Epithelial cell of esophagus (primary cell): ENCODE results near the gene BRMS1L.
"Not testable (repeated sequence)": the region's sequence is repeated elsewhere in the genome, so short reads cannot be mapped to it uniquely, and the experiment has no call there.

Source experiments
- DNase-seq: peaks from one replicate; pipeline ENCODE4 v3.0.0; 2010; ENCODE audit warnings: low read depth
- H3K4me3 ChIP-seq: 2 replicates; pipeline ENCODE4 v1.5.1; 2011; ENCODE audit warnings: mild to moderate bottlenecking, low read length, control low read depth
- TF ChIP-seq, protein P1 (sequence below): IDR thresholded peaks from 2 replicates; pipeline ENCODE4 v1.5.1; 2011; ENCODE audit warnings: low read depth, mild to moderate bottlenecking, low read length, control low read depth, inconsistent platforms; ENCODE audit not compliant: insufficient read depth; ENCODE audit errors: missing control alignments

BRMS1L gene

DNA sequence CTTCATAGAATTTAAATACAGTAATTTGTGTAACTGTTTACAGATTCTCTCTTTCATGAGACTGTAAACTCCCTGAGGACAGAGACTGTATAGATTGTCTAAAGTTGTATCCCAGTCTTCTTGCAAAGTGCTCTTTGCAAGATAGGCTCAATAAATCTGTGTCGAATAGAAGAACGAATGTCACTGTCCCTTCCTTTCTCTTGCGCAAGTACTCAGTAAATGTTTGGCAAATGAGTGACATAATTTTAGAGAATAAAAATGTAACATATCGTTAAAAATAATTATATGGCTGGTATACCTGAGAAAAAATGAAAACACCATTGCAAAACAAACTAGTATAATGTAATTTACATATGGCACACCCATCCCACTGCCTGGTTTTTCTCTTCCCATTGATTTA, 15.2 kb upstream of the BRMS1L start:
- no peak for DNase-seq
- TF ChIP-seq, protein P1, sequence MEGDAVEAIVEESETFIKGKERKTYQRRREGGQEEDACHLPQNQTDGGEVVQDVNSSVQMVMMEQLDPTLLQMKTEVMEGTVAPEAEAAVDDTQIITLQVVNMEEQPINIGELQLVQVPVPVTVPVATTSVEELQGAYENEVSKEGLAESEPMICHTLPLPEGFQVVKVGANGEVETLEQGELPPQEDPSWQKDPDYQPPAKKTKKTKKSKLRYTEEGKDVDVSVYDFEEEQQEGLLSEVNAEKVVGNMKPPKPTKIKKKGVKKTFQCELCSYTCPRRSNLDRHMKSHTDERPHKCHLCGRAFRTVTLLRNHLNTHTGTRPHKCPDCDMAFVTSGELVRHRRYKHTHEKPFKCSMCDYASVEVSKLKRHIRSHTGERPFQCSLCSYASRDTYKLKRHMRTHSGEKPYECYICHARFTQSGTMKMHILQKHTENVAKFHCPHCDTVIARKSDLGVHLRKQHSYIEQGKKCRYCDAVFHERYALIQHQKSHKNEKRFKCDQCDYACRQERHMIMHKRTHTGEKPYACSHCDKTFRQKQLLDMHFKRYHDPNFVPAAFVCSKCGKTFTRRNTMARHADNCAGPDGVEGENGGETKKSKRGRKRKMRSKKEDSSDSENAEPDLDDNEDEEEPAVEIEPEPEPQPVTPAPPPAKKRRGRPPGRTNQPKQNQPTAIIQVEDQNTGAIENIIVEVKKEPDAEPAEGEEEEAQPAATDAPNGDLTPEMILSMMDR: no peak
- H3K4me3 ChIP-seq: no peak overlapping the region

DNA sequence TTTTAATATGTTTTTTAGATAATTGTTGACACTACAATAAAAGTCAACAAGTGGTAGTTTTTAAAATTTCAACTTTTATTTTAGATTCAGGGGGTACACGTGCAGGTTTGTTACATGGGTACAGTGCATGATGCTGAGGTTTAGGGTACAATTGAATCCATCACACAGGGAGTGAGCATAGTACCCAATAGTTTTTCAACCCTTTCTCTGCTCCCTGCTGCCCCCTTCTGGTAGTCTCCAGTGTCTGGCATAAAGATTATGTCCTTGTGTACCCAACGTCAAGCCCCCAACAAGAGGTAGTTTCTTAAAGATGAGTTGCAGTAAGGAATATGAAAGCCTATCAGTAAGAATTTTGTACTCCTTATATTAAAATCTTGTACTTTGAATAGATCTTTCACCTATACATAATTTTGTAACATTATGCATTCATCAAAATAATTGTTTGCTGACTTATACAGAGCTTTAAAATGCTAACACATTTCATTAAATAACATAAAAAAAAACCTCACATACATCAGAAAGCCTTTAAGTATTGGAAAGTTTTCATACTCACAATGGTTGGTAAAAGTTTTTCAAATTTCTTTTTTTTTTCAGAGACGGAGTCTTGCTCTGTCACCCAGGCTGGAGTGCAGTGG, 11.7 kb upstream of the BRMS1L start:
- TF ChIP-seq, protein P1: peak; percentile 85
- H3K4me3 ChIP-seq: no peak overlapping the region
- DNase-seq: peak; percentile 66

DNA sequence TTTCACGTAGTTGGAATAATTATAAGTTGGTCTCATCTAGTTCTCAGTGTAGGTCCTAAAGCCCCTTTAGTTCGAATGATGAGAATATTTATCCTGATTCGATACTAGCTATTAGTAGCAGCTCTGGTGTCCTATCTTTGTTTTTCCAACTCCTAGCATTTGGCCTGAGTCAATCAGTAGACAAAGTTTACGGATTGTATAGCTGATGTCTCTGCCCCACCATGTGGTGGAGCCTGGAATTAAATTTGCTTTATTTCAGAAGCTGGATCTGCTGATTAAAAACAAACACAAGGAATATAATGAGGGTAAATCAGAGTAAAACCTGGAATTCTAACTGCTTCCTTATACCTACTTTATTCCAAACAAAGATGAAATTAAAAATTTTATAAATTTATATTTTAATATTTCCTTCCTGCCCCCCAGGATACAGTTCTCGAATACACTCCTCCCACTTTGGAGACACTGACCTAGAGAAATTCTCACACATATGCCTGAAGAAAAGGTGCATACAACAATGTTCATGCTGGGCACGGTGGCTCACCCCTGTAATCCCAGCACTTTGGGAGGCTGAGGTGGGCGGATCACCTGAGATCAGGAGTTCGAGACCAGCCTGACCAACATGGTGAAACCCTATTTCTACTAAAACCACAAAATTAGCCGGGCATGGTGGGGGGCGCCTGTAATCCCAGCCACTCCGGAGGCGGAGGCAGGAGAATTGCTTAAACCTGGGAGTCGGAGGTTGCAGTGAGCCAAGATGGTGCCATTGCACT, 7.6 kb upstream of the BRMS1L start:
- TF ChIP-seq, protein P1: peak; percentile 63
- DNase-seq: peak; percentile 66
- H3K4me3 ChIP-seq: no peak overlapping the region

DNA sequence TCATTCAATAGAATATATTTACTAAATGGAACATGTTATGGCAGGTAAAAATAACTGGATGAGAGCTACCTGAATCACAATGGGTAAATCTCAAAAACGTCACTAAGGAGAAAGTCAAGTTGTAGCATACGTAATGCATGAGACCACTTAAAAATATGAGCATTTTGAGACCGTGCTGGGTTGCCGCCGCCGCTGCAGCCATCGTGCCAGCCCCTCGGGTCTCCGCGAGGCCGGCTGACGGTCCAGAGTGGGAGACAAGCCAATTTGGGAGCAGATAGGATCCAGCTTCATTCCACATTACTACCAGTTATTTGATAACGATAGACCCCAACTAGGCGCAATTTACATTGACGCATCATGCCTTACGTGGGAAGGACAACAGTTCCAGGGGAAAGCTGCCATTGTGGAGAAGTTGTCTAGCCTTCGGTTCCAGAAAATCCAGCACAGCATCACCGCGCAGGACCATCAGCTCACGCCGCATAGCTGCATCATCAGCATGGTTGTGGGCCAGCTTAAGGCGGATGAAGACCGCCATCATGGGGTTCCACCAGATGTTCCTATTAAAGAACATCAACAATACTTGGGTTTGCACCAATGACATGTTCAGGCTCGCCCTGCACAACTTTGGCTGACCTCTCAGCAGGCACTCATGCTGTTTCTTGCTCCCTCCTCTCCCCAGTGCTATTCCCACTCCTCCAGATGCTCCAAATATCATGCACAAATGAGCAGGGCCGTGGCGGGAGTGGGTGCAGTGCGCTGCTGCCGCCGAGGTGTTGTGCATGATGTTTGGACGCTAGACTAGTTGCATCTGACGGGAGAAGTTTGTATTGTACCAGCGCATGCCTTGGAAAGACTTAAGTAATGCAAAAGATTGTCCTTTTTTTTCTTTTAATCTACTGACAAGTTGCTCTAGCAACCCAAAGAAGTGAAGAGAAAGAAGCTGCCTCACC, 6.3 kb upstream of the BRMS1L start:
- TF ChIP-seq, protein P1: no peak
- H3K4me3 ChIP-seq: no peak overlapping the region
- peak; percentile 26 for DNase-seq

DNA sequence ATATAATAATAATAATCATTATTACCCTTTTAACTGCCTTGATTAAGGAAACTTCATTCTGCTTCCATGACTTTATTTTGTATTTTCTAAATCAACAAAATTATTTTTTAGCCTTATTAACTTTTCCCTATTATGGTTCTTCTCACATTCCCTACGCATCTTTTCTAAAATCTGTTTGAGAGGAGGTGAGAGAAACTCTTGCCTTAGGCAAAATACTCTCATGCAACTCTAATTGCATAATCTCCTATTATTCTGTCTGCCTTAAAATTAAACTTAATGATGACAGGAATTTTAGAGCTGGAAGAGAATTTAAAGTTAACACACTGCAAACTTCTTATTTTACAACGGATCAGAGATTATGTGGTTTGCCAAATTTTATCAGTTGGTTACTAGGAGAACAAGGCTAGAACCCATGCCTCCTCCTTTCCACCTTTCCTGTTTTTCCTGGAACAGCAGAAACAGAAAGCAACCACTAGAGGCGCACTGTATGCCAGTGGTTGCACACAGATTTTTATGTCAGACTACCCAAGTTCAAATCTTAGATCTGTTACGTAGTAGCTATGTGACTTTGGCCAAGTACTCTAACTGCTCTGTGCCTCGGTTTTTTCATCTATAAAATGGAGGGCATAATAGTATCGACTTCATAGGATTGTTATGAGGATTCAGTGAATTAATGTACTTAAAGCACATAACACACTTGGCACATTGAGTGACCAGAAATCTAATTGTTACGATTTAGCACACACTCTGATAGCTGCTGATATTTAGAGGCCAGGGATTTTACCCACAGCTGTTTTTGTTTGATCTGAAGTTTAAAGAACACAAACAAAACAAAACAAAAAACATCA, 4.3 kb upstream of the BRMS1L start:
- H3K4me3 ChIP-seq: no peak overlapping the region
- peak; percentile 68 for DNase-seq

DNA sequence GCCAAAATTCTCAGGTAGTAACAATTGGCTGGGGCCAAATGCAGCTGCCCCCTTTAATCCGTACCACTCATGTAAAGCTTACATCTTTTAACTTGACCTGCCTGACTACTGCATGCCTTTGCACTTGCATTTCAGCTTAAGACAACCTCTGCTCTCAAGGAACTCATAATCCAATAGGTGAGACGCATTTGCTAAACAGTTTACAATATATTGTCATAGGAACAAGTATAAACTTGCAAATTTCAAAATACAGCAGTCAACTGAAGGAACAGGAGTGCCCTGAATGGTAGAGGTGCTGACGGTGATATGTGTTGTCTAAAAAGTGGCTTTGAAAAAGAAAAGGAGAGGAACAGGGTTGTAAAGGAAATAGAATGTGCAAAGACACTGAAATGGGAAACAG, 3.6 kb upstream of the BRMS1L start:
- H3K4me3 ChIP-seq: no peak overlapping the region
- TF ChIP-seq, protein P1: no peak
- peak; percentile 86 for DNase-seq

More for the DNA sequence above, 4.3 kb upstream of the BRMS1L start:
- TF ChIP-seq, protein P1: peak; percentile 93

DNA sequence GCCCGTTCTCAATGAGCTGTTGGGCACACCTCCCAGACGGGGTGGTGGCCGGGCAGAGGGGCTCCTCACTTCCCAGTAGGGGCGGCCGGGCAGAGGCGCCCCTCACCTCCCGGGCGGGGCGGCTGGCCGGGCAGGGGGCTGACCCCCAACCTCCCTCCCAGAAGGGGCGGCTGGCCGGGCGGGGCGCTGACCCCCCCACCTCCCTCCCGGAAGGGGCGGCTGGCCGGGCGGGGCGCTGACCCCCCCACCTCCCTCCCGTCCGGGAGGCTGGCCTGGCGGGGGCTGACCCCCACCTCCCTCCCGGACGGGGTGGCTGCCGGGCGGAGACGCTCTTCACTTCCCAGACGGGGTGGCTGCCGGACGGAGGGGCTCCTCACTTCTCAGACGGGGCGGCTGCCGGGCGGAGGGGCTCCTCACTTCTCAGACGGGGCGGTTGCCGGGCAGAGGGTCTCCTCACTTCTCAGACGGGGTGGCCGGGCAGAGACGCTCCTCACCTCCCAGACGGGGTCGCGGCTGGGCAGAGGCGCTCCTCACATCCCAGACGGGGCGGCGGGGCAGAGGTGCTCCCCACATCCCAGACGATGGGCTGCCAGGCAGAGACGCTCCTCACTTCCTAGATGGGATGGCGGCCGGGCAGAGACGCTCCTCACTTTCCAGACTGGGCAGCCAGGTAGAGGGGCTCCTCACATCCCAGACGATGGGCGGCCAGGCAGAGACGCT, 1.5 kb upstream of the BRMS1L start:
- not testable (repeated sequence) for DNase-seq, H3K4me3 ChIP-seq
